GM12864 (cell line): Measurements from ENCODE around the gene CLTC.

ENCODE experiments used
- DNase-seq: peaks from one replicate; pipeline ENCODE4 v3.0.0-alpha.2; 2011; ENCODE audit warnings: low read depth
- H3K4me3 ChIP-seq: 2 replicates; pipeline ENCODE4 v1.5.1; 2011; ENCODE audit warnings: mild to moderate bottlenecking, low read depth, low read length, control low read depth
- CTCF ChIP-seq: IDR thresholded peaks from 2 replicates; pipeline ENCODE4 v1.5.1; 2011; ENCODE audit warnings: low read depth, mild to moderate bottlenecking, moderate library complexity, low read length, control low read depth, inconsistent platforms; ENCODE audit errors: missing control alignments

CLTC gene

GRCh38 chr17:59666235-59666634 is 46.5 kb downstream of the CLTC start:
- DNase-seq = no peak
- no peak for TF ChIP-seq CTCF
- H3K4me3 ChIP-seq = no peak overlapping the region

- H3K4me3 ChIP-seq = no peak overlapping the region
- no peak for DNase-seq
- no peak for TF ChIP-seq CTCF
Observed at GRCh38 chr17:59668816-59669215, 49.1 kb downstream of the CLTC start.

GRCh38 chr17:59669411-59669810 is 49.7 kb downstream of the CLTC start:
- H3K4me3 ChIP-seq = no peak overlapping the region
- DNase-seq = no peak

GRCh38 chr17:59669944-59670343 is 50.2 kb downstream of the CLTC start:
- no peak for TF ChIP-seq CTCF
- DNase-seq = no peak
- no peak overlapping the region for H3K4me3 ChIP-seq

More at GRCh38 chr17:59669411-59669810, 49.7 kb downstream of the CLTC start:
- TF ChIP-seq CTCF = no peak

GRCh38 chr17:59671386-59671785 is 51.7 kb downstream of the CLTC start:
- DNase-seq = no peak
- H3K4me3 ChIP-seq = no peak overlapping the region
- no peak for TF ChIP-seq CTCF

GRCh38 chr17:59675231-59675630 is 55.5 kb downstream of the CLTC start:
- no peak for TF ChIP-seq CTCF
- H3K4me3 ChIP-seq = no peak overlapping the region
- DNase-seq = no peak

- DNase-seq = no peak
- TF ChIP-seq CTCF = no peak
- no peak overlapping the region for H3K4me3 ChIP-seq
Observed at GRCh38 chr17:59676716-59677115, 57.0 kb downstream of the CLTC start.
